Measurements from ENCODE around the gene CORIN.

CORIN gene

DNA sequence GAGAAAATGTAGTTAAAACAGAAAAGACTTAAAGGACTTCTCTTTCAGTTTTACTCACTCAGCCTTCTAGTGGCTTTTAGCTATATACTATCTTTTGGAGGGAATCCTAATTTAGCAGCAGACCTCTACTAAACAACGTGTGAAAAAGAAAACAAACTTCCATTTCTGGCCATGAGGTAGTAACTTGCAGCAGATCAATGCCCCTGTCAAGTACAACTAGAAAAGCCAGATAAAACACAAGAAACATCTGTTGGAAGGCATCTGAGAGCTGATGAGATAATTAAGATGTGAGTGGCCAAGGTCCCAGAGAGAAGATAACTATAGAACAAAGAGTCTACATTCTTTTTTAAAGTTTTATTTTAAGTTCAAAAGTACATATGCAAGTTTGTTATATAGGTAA, 101.7 kb downstream of the CORIN start:
- Histone ChIP-seq H3K9me2 (replicated peaks; ENCODE audit: control insufficient read depth, low read length) (no peaks in the 10 kb centered on the region), H3K4me2 (ENCODE audit: low read length) (no peak overlapping the region), H3F3A (ENCODE audit: control insufficient read depth, insufficient read depth) (no peaks in the 10 kb centered on the region), H3K27me3 (ENCODE audit: control insufficient read depth, low read length) (0 out of 2 replicates have a peak, but pooled peaks cover 3% of the 10 kb centered on the region), H3K4me3 (ENCODE audit: low read length) (no peak overlapping the region), H3K27ac (ENCODE audit: low read depth, low read length) (no peak overlapping the region), H4K20me1 (ENCODE audit: control insufficient read depth, insufficient read depth, low read depth, low read length) (no peaks in the 10 kb centered on the region), H3K9me3 (ENCODE audit: control insufficient read depth, insufficient read depth, low read length) (no peaks in the 10 kb centered on the region), H3K36me3 (ENCODE audit: control insufficient read depth, low read length) (no peaks in the 10 kb centered on the region), H3K4me1 (ENCODE audit: control insufficient read depth, low read length) (no peaks in the 10 kb centered on the region), H3K79me2 (ENCODE audit: control insufficient read depth, low read length) (no peaks in the 10 kb centered on the region)
- TF ChIP-seq CTCF (IDR thresholded peaks at IDR 0.05; ENCODE audit: low read depth, low read length, poor library complexity, severe bottlenecking) (no peak), EZH2phosphoT487 (IDR thresholded peaks at IDR 0.05; ENCODE audit: borderline replicate concordance, low read length) (no peak)

- Histone ChIP-seq H3F3A (ENCODE audit: control insufficient read depth, insufficient read depth) (no peaks in the 10 kb centered on the region), H3K4me3 (ENCODE audit: low read length) (no peak overlapping the region), H3K9me3 (ENCODE audit: control insufficient read depth, insufficient read depth, low read length) (no peaks in the 10 kb centered on the region), H3K4me2 (ENCODE audit: low read length) (no peak overlapping the region), H3K9me2 (replicated peaks; ENCODE audit: control insufficient read depth, low read length) (no peaks in the 10 kb centered on the region), H3K27me3 (ENCODE audit: control insufficient read depth, low read length) (0 out of 2 replicates have a peak, but pooled peaks cover 3% of the 10 kb centered on the region), H4K20me1 (ENCODE audit: control insufficient read depth, insufficient read depth, low read depth, low read length) (no peaks in the 10 kb centered on the region), H3K4me1 (ENCODE audit: control insufficient read depth, low read length) (no peaks in the 10 kb centered on the region), H3K27ac (ENCODE audit: low read depth, low read length) (no peak overlapping the region), H3K79me2 (ENCODE audit: control insufficient read depth, low read length) (no peaks in the 10 kb centered on the region), H3K36me3 (ENCODE audit: control insufficient read depth, low read length) (no peaks in the 10 kb centered on the region)
- TF ChIP-seq EZH2phosphoT487 (IDR thresholded peaks at IDR 0.05; ENCODE audit: borderline replicate concordance, low read length) (no peak), CTCF (IDR thresholded peaks at IDR 0.05; ENCODE audit: low read depth, low read length, poor library complexity, severe bottlenecking) (no peak)
Observed at GRCh38 chr4:47733302-47734175, 104.3 kb downstream of the CORIN start.

DNA sequence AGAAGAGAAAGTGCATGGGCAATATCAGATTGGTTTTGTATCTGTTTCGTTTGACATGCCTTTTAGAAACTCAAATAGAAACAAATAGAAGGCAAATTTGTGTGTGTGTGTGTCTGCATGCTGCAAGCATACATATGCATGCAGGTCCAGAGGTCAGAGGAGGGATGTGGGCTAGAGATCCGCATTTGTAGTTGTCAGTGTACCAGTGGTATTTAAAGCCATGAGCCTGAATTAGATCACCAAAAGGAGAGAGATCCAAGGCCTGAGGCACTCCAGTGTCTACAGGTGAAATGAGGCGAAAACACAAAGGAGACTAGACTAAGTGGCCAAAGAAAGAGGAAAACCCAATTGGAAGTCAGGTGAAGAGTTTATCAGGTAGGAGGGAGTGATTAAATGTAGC, 106.7 kb downstream of the CORIN start:
- no peak overlapping the region for H3K27ac ChIP-seq (ENCODE audit: low read depth, low read length)
- H4K20me1 ChIP-seq (ENCODE audit: control insufficient read depth, insufficient read depth, low read depth, low read length): no peaks in the 10 kb centered on the region
- H3F3A ChIP-seq (ENCODE audit: control insufficient read depth, insufficient read depth): no peaks in the 10 kb centered on the region
- H3K9me3 ChIP-seq (ENCODE audit: control insufficient read depth, insufficient read depth, low read length): no peaks in the 10 kb centered on the region
- no peaks in the 10 kb centered on the region for H3K79me2 ChIP-seq (ENCODE audit: control insufficient read depth, low read length)
- no peak overlapping the region for H3K4me3 ChIP-seq (ENCODE audit: low read length)
- H3K27me3 ChIP-seq (ENCODE audit: control insufficient read depth, low read length): peaks cover 3% of the 10 kb centered on the region; the same call in 1 of the 2 replicates
- TF ChIP-seq EZH2phosphoT487 (IDR thresholded peaks at IDR 0.05; ENCODE audit: borderline replicate concordance, low read length): no peak
- TF ChIP-seq CTCF (IDR thresholded peaks at IDR 0.05; ENCODE audit: low read depth, low read length, poor library complexity, severe bottlenecking): no peak
- no peaks in the 10 kb centered on the region for H3K36me3 ChIP-seq (ENCODE audit: control insufficient read depth, low read length)
- H3K9me2 ChIP-seq (replicated peaks; ENCODE audit: control insufficient read depth, low read length): no peaks in the 10 kb centered on the region; the same call in 1 of the 2 replicates
- H3K4me1 ChIP-seq (ENCODE audit: control insufficient read depth, low read length): no peaks in the 10 kb centered on the region
- no peak overlapping the region for H3K4me2 ChIP-seq (ENCODE audit: low read length)
